GM12878 (cell line): ENCODE results near the gene CLTRN. TPM values are rescaled to one million over a fixed set of nuclear protein-coding genes. Genes with fewer than 3 reads are reported as not detected.

ENCODE experiments used
- ATAC-seq: fragments of 200-7000 bp; cut with Tn5 transposase; 3 replicates; pipeline ENCODE4 v1.9.1; 2020; ENCODE audit warnings: mild to moderate bottlenecking, moderate library complexity
- BruUV-seq: library from RNA; stranded (reverse); fragments of 400-500 nt; replicated peaks from 2 replicates; lab custom pipeline; 2021; lab: Mats Ljungman, UMichigan
- CTCF ChIA-PET: fragments of 300-600 bp; sonication (Branson Sonifier 250); formaldehyde crosslinking; extraction: SDS; loops from one replicate; lab custom pipeline; 2021; ENCODE audit warnings: inconsistent platforms; lab: Yijun Ruan, JAX
- POLR2A ChIA-PET: fragments of 350-600 bp; formaldehyde crosslinking; extraction: SDS; loops from one replicate; lab custom pipeline; 2021; ENCODE audit warnings: inconsistent platforms; lab: Charles Lee
- RAD21 ChIA-PET: fragments of 300-600 bp; sonication (Branson Sonifier 250); formaldehyde crosslinking; loops from one replicate; lab custom pipeline; 2023; ENCODE audit warnings: antibody characterized with exemption; ENCODE audit not compliant: unreplicated experiment; lab: Charles Lee
- SMC1A ChIA-PET: fragments of 300-600 bp; sonication (Branson Sonifier 250); formaldehyde crosslinking; loops from one replicate; lab custom pipeline; 2023; ENCODE audit not compliant: unreplicated experiment, uncharacterized antibody; lab: Charles Lee
- DNase-seq: peaks from one replicate; pipeline ENCODE4 v3.0.0-alpha.2; 2011; ENCODE audit warnings: low read depth, low spot score
- FAIRE-seq: peaks from 3 replicates; lab custom pipeline; 2011; peaks lifted over from hg19 to GRCh38; lab: Jason Lieb, UNC
- H2AFZ ChIP-seq: 2 replicates; pipeline ENCODE4 v1.6.0; 2011; ENCODE audit warnings: low read depth, low read length, control low read depth; ENCODE audit not compliant: control insufficient read depth
- H3K27ac ChIP-seq: 2 replicates; pipeline ENCODE4 v1.5.1; 2011; ENCODE audit warnings: control low read depth; ENCODE audit not compliant: control insufficient read depth, insufficient read depth
- H3K27me3 ChIP-seq, 2 experiments: replicated peaks in 1 of 2; 2 replicates each; pipeline versions ENCODE4 v1.6.0 to v1.6.1; 2011; ENCODE audit warnings: low read length in 1 of 2; ENCODE audit not compliant: control insufficient read depth in 2 of 2, insufficient read depth in 2 of 2
- H3K36me3 ChIP-seq, 2 experiments: 2 replicates each; pipeline ENCODE4 v1.5.1; 2011; ENCODE audit warnings: low read length in 1 of 2; ENCODE audit not compliant: control insufficient read depth in 2 of 2, insufficient read depth in 2 of 2
- H3K4me1 ChIP-seq: 2 replicates; pipeline ENCODE4 v1.6.1; 2011; ENCODE audit warnings: mild to moderate bottlenecking, low read length, moderate library complexity, mixed read lengths; ENCODE audit not compliant: control insufficient read depth, insufficient read depth
- H3K4me2 ChIP-seq: 2 replicates; pipeline ENCODE4 v1.6.0; 2011; ENCODE audit warnings: control low read depth; ENCODE audit not compliant: control insufficient read depth, insufficient read depth
- H3K4me3 ChIP-seq: fragments of 200-600 bp; sonication (generic); 2 replicates; pipeline ENCODE4 v1.5.1; 2016
- H3K79me2 ChIP-seq: 2 replicates; pipeline ENCODE4 v1.6.0; 2011; ENCODE audit warnings: low read length; ENCODE audit not compliant: control insufficient read depth, insufficient read depth
- H3K9ac ChIP-seq: 2 replicates; pipeline ENCODE4 v1.8.0; 2011; ENCODE audit warnings: low read length, control low read depth, mixed read lengths; ENCODE audit not compliant: control insufficient read depth, insufficient read depth
- H3K9me3 ChIP-seq: replicated peaks from 3 replicates; pipeline ENCODE4 v1.5.1; 2011; ENCODE audit warnings: mild to moderate bottlenecking, low read length; ENCODE audit not compliant: control insufficient read depth, insufficient read depth
- H4K20me1 ChIP-seq: 2 replicates; pipeline ENCODE4 v1.6.0; 2011; ENCODE audit not compliant: control insufficient read depth, insufficient read depth
- ATF3 ChIP-seq: IDR thresholded peaks from 2 replicates; pipeline ENCODE4 v1.6.1; 2011; ENCODE audit warnings: low read depth, mild to moderate bottlenecking, low read length, moderate library complexity, borderline replicate concordance; ENCODE audit errors: extremely low read depth
- EZH2 ChIP-seq: IDR thresholded peaks from 2 replicates; pipeline ENCODE4 v1.6.1; 2012; ENCODE audit warnings: low read depth, mild to moderate bottlenecking, control low read depth, inconsistent platforms, low read length, borderline replicate concordance; ENCODE audit not compliant: control insufficient read depth
- GABPA ChIP-seq: IDR thresholded peaks from 2 replicates; pipeline ENCODE4 v1.6.1; 2014; ENCODE audit warnings: antibody characterized with exemption, low read depth, mild to moderate bottlenecking, inconsistent platforms
- MYC ChIP-seq: IDR thresholded peaks from 2 replicates; pipeline ENCODE4 v1.6.1; 2011; ENCODE audit warnings: mild to moderate bottlenecking, low read length, moderate library complexity, inconsistent platforms; ENCODE audit not compliant: insufficient read depth, insufficient replicate concordance, insufficient read length, severe bottlenecking
- NR2F1 ChIP-seq: fragments of 450-650 bp; conservative IDR thresholded peaks from 2 replicates; pipeline ENCODE4 v1.6.1; 2017; ENCODE audit warnings: mild to moderate bottlenecking
- SMAD1 ChIP-seq: fragments of 450-650 bp; IDR thresholded peaks from 2 replicates; pipeline ENCODE4 v1.6.1; 2018; ENCODE audit warnings: mild to moderate bottlenecking, low read depth; ENCODE audit not compliant: partially characterized antibody
- SRF ChIP-seq, 2 experiments: IDR thresholded peaks; 2 replicates each; pipeline ENCODE4 v1.6.1; 2011; ENCODE audit warnings: low read depth in 2 of 2, low read length in 2 of 2, mild to moderate bottlenecking in 1 of 2, moderate library complexity in 1 of 2
- ZBTB11 ChIP-seq: fragments of 450-650 bp; formaldehyde crosslinking; IDR thresholded peaks from 2 replicates; pipeline ENCODE4 v1.5.0; 2022; ENCODE audit warnings: mild to moderate bottlenecking, missing genetic modification characterization
- WGBS: methylation state at CpG from one replicate; pipeline ENCODE4 v1.1.6; 2016; ENCODE audit warnings: low lambda C conversion rate; ENCODE audit not compliant: insufficient replicate concordance, insufficient coverage; ENCODE audit errors: missing lambda C conversion rate; 5-methylcytosine and 5-hydroxymethylcytosine counted together
- in situ Hi-C: fragments of 300-500 bp; cut with MboI; formaldehyde crosslinking; loops from 9 replicates; pipeline ENCODE4 v1.14.3; 2018; ENCODE audit warnings: mixed read lengths
- intact Hi-C: fragments of 100-400 bp; cut with micrococcal nuclease; formaldehyde crosslinking; loops from one replicate; pipeline ENCODE4 v1.14.2; 2022; ENCODE audit not compliant: unreplicated experiment
- polyA plus RNA-seq, 11 experiments: library from polyadenylated mRNA; depleted of rRNA in 4 of 11; unstranded in 6 of 11; stranded (reverse) in 5 of 11; fragments of >200 nt; fragmentation: Nextera tagmentation in 4 of 11; fragmentation: Illumina TruSeq in 1 of 11; extraction: Ambion mirVana in 4 of 11; extraction: Trizol in 1 of 11; gene quantifications; 1 replicate in 1 of 11; 2 replicates in 10 of 11; pipeline versions ENCODE4 v1.2.1 to v1.2.3, GENCODE V29; 2011 to 2016; ENCODE audit warnings: inconsistent platforms in 2 of 11, missing spikeins in 2 of 11, low read depth in 1 of 11
- total RNA-seq, 4 experiments: library from RNA; depleted of rRNA in 3 of 4; stranded (reverse); fragments of >200 nt in 3 of 4; fragmentation: Illumina TruSeq in 1 of 4; extraction: Trizol in 1 of 4; gene quantifications; 2 replicates each; pipeline versions ENCODE4 v1.2.1 to v1.2.3, GENCODE V29; 2013 to 2021

Gene CLTRN
- total and polyA plus RNA-seq, 10 of the 15 experiments (the other 5 are each of a cell fraction or from before 2014, with no cell fraction given), result 0.13 to 0.75 (median 0.27) TPM; not detected in 1

GRCh38 chrX:15683193-15683592 is 18.6 kb upstream of the CLTRN start:
- peaks cover 14% of the 10 kb centered on the region for H3K4me1 ChIP-seq
- H4K20me1 ChIP-seq, result no peaks in the 10 kb centered on the region; the same call in 1 of the 2 replicates
- intact Hi-C loops, result loop anchor here (5.0 to 10.0 kb wide), 3 partner anchors 162 to 1014 kb away; partner anchors contain the start of gene GRPR
- H2AFZ ChIP-seq, result no peak overlapping the region
- H3K27me3 ChIP-seq, result no peaks in the 10 kb centered on the region
- in situ Hi-C loops, result loop anchor here (10.0 kb wide), 1 partner anchor 1022 kb away; no protein-coding TSS in a partner anchor
- SMC1A ChIA-PET, result interaction anchor here (0.7 kb wide), 1 partner anchor 12 kb away, joined by 3 read pairs; no protein-coding TSS in a partner anchor
- WGBS, result 85% methylated on average over 6 of the region's 6 CpGs
- CTCF ChIA-PET, result interaction anchor here (1.2 kb wide), 1 partner anchor 11 kb away, joined by 4 read pairs; no protein-coding TSS in a partner anchor
- H3K4me3 ChIP-seq, result no peak overlapping the region
- H3K9me3 ChIP-seq, result no peaks in the 10 kb centered on the region; the same call in 2 of the 3 replicates
- no peak overlapping the region for H3K4me2 ChIP-seq
- H3K79me2 ChIP-seq, result peaks cover 7% of the 10 kb centered on the region
- POLR2A ChIA-PET, result no interaction called here
- H3K9ac ChIP-seq, result no peak overlapping the region
- DNase-seq (no peak), FAIRE-seq (no peak), ATAC-seq (no peak)
- TF ChIP-seq SRF (IDR thresholded peaks at IDR 0.05; ENCODE audit: low read depth in 2 of 2, low read length in 2 of 2) (no peak), NR2F1 (no peak), EZH2 (no peak), MYC (no peak), SMAD1 (no peak), GABPA (no peak), ZBTB11 (CRISPR knock-in tag) (no peak), ATF3 (no peak)
- no peak overlapping the region for H3K27ac ChIP-seq
- RAD21 ChIA-PET, result no interaction called here
- BruUV-seq, result no TSS peak
- H3K36me3 ChIP-seq, result 0 out of 4 replicates have a peak, but pooled peaks cover 0 to 3% of the 10 kb centered on the region in 2 experiments
